Spleen (tissue), 7 donors: ENCODE results near the gene C8A.

Experiments
- POLR2A ChIP-seq, 3 donors: fragments of 450-650 bp; IDR thresholded peaks; one replicate each; pipeline ENCODE4 v1.5.1; 2017; ENCODE audit warnings: antibody characterized with exemption in 3 of 3, mild to moderate bottlenecking in 1 of 3
- TF ChIP-seq, protein P1 (sequence below), 11 experiments: fragments of 200-600 bp in 7 of 11; fragments of 450-650 bp in 4 of 11; sonication (generic) in 4 of 11; IDR thresholded peaks in 8 of 11; conservative IDR thresholded peaks in 3 of 11; 1 replicate in 7 of 11; 2 replicates in 4 of 11; pipeline versions ENCODE4 v1.4.0 to v1.8.0; 2016 to 2021; ENCODE audit warnings: antibody characterized with exemption in 11 of 11, inconsistent platforms in 4 of 11, mild to moderate bottlenecking in 1 of 11
- donor health status: DM: no; HTN: no; CAD: no; lungs with moderate emphysema.
- donor health status: DM: no; HTN: no; CAD: no.
- donor health status: DM: no; HTN: no; CAD: no.

DNA sequence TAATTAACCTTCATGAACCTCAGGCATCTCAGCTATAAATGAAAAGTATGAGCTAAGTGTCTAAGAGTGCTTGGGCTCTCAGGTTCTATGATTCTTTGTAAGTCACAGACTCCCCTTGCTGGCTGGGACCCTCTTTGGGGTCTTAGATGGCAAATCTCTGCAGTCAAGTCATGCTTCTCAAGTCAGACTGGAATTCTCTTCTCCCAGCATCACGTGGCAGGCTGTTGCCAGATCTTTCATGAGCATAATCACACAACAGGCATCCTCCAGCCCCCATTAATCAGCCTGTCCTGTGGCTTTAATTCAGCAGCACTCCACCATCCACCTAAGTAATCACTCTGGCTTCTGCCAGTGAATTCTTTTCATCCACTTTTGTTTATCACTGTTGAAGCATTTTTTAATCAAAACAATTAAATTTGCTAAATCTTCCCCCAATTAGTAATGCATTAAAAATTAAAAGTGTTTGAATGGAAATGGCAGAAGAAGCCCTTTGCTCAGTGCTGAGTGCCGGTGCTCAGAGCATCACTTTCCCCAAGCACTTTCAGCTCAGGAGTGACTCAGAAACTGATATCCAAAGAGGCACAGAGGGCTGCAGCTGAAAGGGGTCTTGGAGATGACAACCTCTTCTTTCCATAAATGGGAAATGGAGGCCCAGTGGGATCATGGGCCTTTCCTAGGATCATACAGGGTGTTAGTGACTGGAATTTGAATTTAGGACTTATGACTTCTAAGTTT lies 50.2 kb downstream of the C8A start:
- TF ChIP-seq, protein P1, sequence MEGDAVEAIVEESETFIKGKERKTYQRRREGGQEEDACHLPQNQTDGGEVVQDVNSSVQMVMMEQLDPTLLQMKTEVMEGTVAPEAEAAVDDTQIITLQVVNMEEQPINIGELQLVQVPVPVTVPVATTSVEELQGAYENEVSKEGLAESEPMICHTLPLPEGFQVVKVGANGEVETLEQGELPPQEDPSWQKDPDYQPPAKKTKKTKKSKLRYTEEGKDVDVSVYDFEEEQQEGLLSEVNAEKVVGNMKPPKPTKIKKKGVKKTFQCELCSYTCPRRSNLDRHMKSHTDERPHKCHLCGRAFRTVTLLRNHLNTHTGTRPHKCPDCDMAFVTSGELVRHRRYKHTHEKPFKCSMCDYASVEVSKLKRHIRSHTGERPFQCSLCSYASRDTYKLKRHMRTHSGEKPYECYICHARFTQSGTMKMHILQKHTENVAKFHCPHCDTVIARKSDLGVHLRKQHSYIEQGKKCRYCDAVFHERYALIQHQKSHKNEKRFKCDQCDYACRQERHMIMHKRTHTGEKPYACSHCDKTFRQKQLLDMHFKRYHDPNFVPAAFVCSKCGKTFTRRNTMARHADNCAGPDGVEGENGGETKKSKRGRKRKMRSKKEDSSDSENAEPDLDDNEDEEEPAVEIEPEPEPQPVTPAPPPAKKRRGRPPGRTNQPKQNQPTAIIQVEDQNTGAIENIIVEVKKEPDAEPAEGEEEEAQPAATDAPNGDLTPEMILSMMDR (IDR thresholded peaks at IDR 0.05 in 8 of 11, conservative IDR thresholded peaks at IDR 0.05 in 3 of 11) = no peak
- no peak for TF ChIP-seq POLR2A (IDR thresholded peaks at IDR 0.05)
